ENCODE data around the gene KAT7.
"Not testable (repeated sequence)": the region's sequence is repeated elsewhere in the genome, so short reads cannot be mapped to it uniquely, and the experiment has no call there.

KAT7 gene

GRCh38 chr17:49798182-49798581 is 9.7 kb downstream of the KAT7 start:
- in situ Hi-C loops (cut with MboI; ENCODE audit: low sequenced_read_pairs) = no loop called here

GRCh38 chr17:49798738-49799137 is 10.3 kb downstream of the KAT7 start:
- in situ Hi-C loops (cut with MboI; ENCODE audit: low sequenced_read_pairs) = no loop called here

- in situ Hi-C loops (cut with MboI; ENCODE audit: low sequenced_read_pairs) = no loop called here
Measured at GRCh38 chr17:49809056-49809455, 20.6 kb downstream of the KAT7 start.

- in situ Hi-C loops (cut with MboI; ENCODE audit: low sequenced_read_pairs) = no loop called here
Measured at GRCh38 chr17:49814781-49815529, 26.5 kb downstream of the KAT7 start.

GRCh38 chr17:49815761-49816281 is 27.3 kb downstream of the KAT7 start:
- in situ Hi-C loops (cut with MboI; ENCODE audit: low sequenced_read_pairs) = no loop called here

GRCh38 chr17:49817993-49818392 is 29.5 kb downstream of the KAT7 start:
- in situ Hi-C loops (cut with MboI; ENCODE audit: low sequenced_read_pairs) = no loop called here

GRCh38 chr17:49819138-49819537 is 30.7 kb downstream of the KAT7 start:
- in situ Hi-C loops (cut with MboI; ENCODE audit: low sequenced_read_pairs) = no loop called here

- in situ Hi-C loops (cut with MboI; ENCODE audit: low sequenced_read_pairs) = no loop called here
Measured at GRCh38 chr17:49819651-49820050, 31.2 kb downstream of the KAT7 start.

GRCh38 chr17:49820773-49821172 is 32.3 kb downstream of the KAT7 start:
- in situ Hi-C loops (cut with MboI; ENCODE audit: low sequenced_read_pairs) = no loop called here

- in situ Hi-C loops (cut with MboI; ENCODE audit: low sequenced_read_pairs) = no loop called here
Measured at GRCh38 chr17:49821466-49821865, 33.0 kb downstream of the KAT7 start.

- in situ Hi-C loops (cut with MboI; ENCODE audit: low sequenced_read_pairs) = no loop called here
Measured at GRCh38 chr17:49821916-49822315, 33.4 kb downstream of the KAT7 start.

DNA sequence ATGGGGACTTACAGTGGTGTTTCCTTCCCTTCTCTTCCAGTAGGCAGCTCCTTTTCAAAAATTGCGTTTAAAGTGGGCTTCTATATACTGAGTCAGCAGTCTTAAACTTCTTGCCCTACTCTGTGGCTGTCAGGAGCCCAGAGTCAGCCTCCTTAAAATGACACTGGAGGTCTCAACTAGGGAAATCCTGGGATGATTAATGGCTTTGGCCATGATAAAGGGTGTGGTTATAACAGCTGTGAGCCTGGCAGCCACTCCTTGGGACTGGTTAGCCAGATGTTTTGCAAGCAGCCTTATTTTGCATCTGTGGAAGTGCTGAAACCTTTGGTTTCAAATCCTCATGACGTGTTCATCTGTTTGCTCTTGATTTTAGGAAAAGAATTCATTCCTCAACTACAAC is 34.3 kb downstream of the KAT7 start:
- in situ Hi-C loops (cut with MboI; ENCODE audit: low sequenced_read_pairs) = no loop called here

GRCh38 chr17:49823614-49824013 is 35.1 kb downstream of the KAT7 start:
- in situ Hi-C loops (cut with MboI; ENCODE audit: low sequenced_read_pairs) = no loop called here

DNA sequence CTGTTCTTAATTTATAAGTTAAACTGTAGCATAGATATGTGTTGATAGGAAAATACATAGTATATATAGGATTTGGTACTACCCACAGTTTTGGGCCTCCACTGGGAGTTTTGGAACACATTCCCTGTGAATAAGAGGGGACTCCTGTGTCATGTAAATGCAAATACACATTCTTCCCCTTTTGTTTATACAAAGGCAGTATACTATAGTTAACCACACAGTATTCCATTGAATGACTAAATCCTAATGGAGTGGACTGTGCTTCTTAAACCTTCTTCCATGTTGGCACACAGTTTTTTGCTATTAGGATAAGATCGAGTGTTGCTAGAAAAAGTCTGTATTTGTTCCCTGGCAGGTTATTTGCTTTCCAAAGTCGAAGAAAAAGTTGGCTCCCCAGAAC is 37.2 kb downstream of the KAT7 start:
- in situ Hi-C loops (cut with MboI; ENCODE audit: low sequenced_read_pairs) = no loop called here

- in situ Hi-C loops (cut with MboI; ENCODE audit: low sequenced_read_pairs) = not testable (repeated sequence)
Measured at GRCh38 chr17:49828325-49828724, 39.8 kb downstream of the KAT7 start.

DNA sequence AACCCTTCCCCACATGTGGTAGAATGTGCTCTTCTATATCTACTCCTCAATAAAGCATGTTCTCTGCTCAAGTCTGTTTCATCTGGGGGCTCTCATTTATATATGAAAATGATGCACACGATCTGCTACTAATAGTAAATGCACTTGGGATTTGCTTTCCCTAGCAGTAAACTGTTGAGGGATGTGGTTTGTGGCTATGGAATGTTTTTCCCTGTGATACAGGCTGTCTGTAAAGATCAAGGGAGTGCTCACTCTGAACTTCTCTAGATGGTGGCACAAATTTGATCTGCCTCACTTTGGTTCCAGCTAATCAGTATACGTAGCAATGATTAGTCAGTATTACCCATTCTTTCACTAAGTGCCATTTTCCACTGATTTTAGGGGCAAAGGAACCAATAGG is 40.5 kb downstream of the KAT7 start:
- in situ Hi-C loops (cut with MboI; ENCODE audit: low sequenced_read_pairs) = no loop called here

GRCh38 chr17:49830605-49831004 is 42.1 kb downstream of the KAT7 start:
- in situ Hi-C loops (cut with MboI; ENCODE audit: low sequenced_read_pairs) = no loop called here

DNA sequence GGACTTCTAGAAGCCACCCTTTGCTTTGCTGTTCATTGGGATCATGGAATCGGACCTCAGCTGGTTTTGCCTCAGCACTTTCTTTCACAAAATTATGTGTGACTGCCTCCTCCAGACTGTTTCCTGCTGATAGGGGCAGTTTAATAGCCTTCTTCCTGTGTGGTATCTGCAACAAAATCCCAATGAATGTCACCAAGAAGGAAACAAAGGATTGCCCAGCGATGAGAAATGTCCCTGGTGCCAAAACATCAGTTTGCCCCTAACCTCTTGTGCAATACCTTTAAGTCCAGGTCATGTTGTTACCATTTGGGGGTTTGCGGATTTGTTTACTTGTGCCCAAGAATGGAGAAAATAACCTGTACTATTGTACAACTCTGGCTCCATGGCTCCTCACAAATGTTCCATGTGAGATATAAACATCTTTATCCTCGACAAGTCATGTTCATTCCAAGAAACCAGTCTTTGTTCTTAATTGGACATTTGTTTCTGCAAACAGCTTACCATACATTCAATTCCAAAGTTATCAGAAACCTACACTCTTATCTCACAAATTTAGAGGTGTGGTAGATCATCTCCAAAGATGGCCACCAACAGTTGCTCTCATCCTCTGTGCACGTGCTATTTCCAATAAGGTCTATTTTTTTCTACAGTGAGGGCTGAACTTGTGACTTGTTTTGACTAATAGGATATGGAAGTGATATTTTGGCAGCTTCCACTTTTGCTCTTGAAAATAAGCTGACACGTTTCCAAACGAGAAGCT is 44.5 kb downstream of the KAT7 start:
- in situ Hi-C loops (cut with MboI; ENCODE audit: low sequenced_read_pairs) = no loop called here

- in situ Hi-C loops (cut with MboI; ENCODE audit: low sequenced_read_pairs) = no loop called here
Measured at GRCh38 chr17:49834118-49834743, 45.8 kb downstream of the KAT7 start.

DNA sequence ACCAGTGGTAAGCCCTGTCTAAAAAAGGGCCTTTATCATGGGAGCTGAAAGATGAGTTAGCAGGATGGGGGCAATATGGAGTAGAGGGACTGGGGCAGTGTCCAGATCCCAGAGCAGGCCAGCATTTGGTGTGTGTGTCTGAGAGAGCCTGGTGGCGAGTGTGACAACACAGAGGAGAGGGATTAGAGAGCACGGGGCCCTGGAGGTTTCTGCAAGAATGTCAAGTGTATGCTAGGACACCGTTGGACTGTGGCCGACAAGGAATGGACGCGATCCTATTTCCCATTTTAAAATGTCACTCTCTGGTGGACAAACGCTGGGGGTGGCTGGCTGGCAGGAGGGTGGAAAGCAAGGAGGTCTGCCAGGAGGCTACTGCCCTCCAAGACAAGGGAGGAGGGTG is 47.0 kb downstream of the KAT7 start:
- in situ Hi-C loops (cut with MboI; ENCODE audit: low sequenced_read_pairs) = no loop called here

GRCh38 chr17:49836111-49837030 is 47.9 kb downstream of the KAT7 start:
- in situ Hi-C loops (cut with MboI; ENCODE audit: low sequenced_read_pairs) = no loop called here

All from hTERT RPE-1 (cell line).